Cerebellar nuclear complex (tissue), 1 donor: Measurements from ENCODE around the gene SPI1.

Experiments used
- DNase-seq, 2 experiments: peaks; one replicate each; lab custom pipeline; 2025; lab: John Stamatoyannopoulos, UW

Gene SPI1

GRCh38 chr11:47378010-47378835, at the start of gene SPI1:
Gene SPI1 (minus strand): TSS chr11:47378547. CDS start chr11:47378353, 194 bp downstream.
- DNase-seq, result no peak

DNA sequence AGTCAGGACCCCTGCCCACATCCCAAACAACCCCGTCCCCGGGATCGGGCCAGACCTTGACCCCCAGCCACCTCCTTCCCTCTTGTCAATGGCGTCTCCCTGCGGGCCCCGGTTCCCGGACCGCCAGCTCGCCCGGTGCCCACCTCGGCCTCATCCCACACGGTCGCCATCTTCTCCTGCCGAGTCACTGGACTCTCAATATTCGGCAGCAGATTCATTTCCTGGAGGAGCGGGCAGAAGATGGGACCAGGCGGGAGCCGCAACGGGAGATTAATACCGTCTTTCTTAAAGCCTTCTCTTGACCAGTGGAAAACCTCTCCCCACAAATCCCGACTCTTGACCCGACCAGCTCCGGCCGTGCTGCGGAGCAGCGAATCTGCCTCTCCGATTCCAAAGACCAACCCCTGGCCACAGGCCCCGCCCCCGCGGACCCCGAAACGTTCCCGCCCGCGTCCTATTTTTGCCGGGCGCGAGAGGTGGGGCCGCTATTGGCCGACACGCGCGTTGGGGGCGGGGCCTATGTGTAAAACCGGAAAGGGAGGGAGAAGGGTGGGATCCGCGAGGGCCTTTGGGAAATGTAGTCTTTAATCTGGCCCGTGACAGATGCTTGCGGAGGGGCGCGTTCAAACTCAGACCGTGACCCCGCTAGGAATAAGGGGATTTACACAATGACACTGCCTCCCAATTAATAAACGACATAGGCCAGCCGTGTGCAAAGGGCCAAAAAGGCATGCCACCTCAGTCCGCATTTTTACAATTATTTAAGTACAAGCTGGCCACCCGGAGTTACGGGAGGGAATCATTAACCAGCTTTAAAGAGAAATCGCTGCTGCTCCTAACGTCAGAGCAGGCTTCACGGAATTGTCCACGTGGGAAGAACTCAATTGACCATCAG, 48.0 kb upstream of the SPI1 start, which contains the start of gene PSMC3:
Gene PSMC3, minus strand, starts transcription at position 378 of the 895 bp plus-strand sequence. Its CDS starts 160 bp downstream, at position 218.
- peak; percentile 75 to 93 for DNase-seq

DNA sequence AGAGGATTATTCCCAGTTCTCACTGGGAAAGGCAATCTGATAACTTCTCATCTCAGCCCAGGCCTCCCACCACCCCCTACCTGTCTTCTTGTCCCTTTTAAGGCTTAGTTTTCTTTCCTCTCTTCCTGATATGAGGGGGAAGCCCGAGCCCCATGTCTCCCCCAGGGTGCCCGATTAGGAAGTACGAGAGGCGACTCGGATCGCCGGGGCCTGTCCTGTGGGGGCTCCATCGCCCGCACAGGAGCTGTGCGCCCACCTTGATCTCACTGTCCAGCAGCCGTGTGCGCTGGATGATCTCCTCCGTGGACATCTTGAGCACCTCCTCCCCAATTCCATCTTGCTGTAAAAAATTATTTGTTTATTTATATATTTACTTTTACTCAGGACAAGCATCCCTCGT, 47.3 kb upstream of the SPI1 start:
- DNase-seq, result no peak

- DNase-seq, result no peak
Observed at GRCh38 chr11:47418454-47419259, 40.3 kb upstream of the SPI1 start.

- DNase-seq, result no peak
Observed at GRCh38 chr11:47417712-47418111, 39.4 kb upstream of the SPI1 start.

DNA sequence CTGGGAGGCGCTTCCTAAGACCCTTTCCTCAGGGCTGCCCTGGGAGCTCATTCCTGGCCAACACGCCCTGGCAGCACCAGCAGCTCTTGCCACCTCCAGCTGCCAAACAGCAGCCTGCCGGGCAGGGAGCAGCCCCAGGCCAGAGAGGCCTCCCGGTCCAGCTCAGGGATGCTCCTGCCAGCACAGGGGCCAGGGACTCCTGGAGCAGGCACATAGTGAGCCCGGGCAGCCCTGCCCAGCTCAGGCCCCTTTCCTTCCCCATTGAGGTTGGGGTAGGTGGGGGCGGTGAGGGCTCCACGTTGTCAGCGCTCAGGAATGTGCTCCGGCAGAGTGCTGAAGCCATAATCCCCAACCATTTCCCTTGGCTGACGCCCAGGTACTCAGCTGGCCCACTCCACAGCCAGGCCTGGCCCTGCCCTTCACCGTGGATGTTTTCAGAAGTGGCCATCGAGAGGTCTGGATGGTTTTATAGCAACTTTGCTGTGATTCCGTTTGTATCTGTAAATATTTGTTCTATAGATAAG, 37.7 kb upstream of the SPI1 start:
- DNase-seq, result no peak

GRCh38 chr11:47415091-47415854, 36.9 kb upstream of the SPI1 start:
- DNase-seq, result no peak

- DNase-seq, result no peak
Observed at GRCh38 chr11:47414685-47415070, 36.3 kb upstream of the SPI1 start.

DNA sequence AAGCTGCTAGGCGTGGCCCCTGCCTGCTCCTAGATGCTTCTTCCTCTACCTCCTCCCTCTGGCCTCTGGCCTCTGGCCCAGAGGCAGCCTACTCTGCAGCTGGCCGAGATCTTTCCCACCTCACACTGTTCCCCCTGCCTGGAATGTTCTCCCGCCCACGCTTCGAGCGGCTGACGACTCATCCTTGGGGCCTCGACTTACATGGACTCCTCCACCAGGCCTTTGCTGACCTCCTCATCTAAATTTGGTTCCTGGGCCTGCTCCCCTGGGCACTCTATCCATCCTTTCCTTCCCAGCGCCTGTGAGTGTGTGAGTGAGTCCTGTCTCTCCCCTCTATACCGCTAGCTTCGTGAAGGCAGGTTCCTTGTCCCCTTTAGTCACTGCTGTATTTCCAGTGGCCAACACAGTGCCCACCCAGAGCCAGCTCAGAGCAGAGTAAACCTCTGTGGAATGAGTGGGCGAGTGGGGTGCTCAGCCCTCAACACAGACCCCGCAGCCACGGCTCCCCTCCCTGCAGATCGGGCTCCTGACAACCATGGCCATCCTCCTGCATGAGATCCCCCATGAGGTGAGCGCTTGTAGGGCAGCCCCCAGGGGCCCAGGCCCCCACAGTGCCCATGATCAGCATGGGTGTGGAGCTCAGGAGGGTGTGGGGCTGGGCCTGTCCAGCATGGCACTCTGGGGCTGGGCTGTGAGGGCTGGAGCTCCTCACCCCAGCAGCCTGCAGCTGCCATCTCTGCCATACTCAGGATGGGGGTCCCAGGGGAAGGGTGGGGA, 35.7 kb upstream of the SPI1 start:
- DNase-seq, result no peak

GRCh38 chr11:47413351-47413750, 35.0 kb upstream of the SPI1 start:
- no peak for DNase-seq

GRCh38 chr11:47411884-47412746, 33.8 kb upstream of the SPI1 start:
- no peak for DNase-seq

GRCh38 chr11:47410370-47411264, 32.3 kb upstream of the SPI1 start:
- no peak for DNase-seq

DNA sequence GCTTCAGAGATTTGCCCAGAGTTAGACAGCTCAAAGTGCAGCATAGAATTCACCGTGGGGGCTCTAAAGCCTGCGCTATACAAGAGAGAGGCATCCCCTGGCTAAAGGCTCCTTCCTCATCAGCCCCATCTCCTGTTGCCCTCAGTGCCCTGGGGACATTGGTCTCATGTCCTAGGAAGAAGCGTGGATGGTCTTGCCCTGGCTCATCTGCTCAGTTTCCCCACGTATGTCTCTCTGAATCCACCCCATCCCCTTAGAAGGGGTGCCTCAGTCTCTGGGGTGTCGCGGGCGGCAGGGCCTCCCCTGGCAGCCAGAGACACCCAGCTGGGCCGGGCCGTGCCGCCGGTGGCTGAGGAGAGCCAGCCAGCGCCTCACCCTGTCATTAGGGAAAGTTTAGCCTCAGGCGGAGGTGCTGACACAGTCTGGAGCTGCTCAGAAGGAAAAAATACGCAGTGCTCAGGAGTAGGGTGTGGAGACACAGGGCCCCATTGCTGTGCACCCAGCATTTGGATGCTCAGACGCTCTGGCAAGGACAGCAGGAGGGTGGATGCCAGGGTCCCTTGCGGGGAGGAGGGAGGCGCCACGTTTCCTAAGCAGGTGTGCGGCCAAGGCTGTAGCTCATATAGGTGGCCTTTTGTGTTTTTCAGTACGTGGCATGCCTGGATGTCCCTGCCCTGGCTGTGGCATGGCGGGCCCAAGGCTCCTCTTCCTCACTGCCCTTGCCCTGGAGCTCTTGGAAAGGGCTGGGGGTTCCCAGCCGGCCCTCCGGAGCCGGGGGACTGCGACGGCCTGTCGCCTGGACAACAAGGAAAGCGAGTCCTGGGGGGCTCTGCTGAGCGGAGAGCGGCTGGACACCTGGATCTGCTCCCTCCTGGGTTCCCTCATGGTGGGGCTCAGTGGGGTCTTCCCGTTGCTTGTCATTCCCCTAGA, 31.4 kb upstream of the SPI1 start:
- DNase-seq, result no peak

DNA sequence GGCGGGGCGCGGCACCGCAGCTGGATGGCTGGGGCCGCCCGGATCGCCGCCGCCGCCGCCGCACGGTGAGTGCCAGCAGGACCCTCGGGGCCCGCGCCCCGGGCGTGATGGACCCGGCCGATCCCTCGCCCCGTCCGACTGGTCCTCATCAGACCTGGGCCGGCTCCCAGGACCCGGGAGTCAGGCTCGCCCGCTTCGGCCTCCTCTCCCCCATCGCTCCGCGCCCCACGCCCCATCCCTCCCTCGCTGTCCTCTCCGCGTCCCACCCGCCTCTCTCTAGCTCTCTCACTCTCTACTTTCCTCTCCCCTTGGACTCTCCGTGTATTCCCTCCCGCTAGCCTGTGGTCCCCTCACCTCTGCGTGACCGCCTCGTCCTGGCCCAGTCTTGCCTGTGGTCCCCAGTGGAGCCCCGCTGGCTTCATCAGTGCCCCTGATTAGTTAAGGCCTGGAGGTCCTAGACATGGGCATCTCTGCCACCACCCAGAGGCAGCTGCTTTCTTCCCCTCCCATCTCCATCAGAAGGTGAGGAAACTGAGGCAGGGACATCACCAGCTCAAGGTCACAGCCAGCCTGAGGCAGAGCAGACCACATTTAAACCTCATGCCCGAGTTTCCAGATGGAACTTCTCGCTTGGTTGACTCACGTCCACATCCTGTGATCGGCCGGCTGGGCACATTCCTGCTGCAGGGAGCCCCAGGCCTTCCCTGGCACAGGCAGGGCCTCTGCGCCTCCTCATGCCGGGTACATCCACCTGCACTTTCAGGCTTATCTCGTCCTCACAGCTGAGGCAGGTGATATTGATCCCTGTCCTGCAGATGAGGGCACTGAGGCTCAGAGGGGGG, 30.5 kb upstream of the SPI1 start:
- DNase-seq, result no peak

- DNase-seq, result peak; percentile 47 to 82
Observed at GRCh38 chr11:47407746-47408590, 29.6 kb upstream of the SPI1 start, which contains the start of gene SLC39A13. Gene SLC39A13 (plus strand): TSS chr11:47408590. CDS start chr11:47410095, 1,505 bp downstream.
